Measurements from ENCODE around the gene GRK4.
"Not testable (repeated sequence)": the region's sequence is repeated elsewhere in the genome, so short reads cannot be mapped to it uniquely, and the experiment has no call there.

The GRK4 gene

DNA sequence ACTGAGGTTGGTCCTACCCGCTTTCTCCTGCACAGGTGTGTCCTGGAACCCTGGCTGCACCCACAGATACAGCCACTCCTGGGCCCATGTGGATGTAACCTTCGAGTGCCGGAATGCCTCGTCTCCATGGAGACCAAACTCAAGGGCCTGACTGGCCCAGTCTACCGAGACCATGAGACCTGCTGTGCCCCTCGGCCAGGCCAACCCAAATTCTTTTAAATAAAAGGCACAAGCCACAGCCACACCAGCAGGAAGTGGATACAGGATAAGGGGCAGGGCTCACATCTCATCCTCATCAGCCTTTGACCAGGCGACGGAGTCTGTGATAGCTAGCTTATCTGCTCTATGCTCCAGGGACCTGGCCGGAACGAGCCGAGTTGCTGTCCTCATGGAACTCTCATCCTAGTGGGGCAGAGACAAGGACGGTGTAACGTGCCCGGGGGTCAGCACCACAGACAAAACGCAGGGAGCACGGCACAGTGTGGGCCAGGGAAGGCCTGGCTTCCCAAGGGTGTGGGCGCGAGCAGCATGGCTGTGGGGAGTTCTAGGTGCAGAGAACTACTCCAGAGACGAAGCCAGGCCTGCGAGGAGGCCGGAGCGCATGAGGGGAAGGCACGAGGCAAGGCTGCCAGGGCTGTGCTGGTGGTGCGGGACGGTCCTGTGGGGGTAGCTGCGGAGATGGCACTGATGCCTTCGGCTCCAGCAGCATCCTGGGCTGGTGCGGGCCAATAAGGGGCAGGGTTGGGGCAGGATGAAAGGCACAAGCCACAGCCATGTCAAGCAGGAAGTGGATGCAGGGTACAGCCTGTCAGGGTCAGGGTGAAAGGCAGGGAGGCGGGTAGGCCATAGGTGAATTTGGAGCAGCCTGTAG is 22.9 kb upstream of the GRK4 start:
- DNase-seq (ENCODE audit: low read depth), result no peak
- H3K4me3 ChIP-seq (ENCODE audit: low read depth, low read length), result no peak overlapping the region

DNA sequence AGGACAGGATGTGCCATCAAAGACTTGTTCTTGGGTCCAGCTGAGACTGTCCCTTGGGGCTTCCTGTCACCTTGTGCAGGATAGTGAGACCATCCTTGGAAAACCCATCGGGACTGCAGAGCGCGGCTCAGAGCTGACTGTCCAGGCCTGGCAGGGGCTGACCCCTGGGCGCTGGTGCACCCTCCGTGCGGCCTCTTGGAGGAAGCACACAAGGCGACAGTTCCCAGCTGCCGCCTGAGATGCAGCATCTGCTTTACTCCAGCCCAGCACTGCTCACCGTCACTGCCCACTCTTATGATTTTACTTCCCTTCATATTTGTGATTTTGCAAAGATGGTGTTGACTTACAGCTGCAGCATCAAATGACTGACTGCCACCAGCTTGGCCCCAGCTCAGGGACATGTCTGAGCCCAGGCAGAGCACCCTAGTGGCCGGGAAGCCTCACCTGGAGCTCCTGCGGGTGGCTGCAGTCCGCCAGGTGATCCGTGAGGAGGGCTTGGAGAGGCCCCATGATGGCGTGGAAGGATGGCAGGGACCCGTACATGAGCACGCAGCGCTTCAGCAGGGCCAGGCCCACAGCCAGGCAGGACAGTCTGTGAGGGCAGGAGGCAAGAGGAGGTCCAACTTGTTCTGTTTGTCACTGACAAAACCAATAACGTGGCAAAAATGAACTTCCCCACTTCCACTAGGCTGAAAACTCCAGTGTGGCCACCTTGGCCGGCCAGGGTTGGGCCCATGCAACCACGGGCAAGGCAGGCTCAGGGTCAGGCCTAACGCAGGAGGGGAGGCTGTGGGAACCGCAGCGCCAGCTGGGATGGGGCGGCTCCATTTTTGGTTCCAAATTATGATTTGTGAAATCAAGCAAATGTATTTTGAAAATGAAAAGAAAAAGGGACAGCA is 22.0 kb upstream of the GRK4 start:
- DNase-seq (ENCODE audit: low read depth), result no peak
- no peak overlapping the region for H3K4me3 ChIP-seq (ENCODE audit: low read depth, low read length)

DNA sequence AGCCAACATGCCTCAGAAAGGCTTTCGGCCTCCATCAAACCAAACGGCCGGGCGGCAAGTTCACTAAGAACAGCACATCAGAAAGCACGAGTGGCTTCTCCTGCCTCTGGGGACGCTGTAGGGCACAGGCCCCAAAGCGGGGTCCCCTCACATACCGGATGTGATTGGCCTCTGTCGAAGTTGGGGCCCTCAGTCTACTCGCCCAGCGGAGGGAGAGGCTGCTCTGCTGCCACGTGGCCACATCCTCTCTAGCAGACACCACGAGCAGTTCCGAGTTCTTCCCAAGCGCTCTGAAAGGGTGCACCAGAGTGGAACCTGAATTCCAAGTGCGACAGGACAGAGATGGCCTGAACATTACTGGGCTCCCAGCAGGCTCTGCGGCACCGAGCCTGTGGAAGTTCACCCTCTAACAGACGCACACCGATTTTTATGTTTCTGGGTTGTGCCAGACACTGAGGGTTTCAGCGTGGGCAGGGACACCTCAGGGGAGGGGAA is 21.3 kb upstream of the GRK4 start:
- DNase-seq (ENCODE audit: low read depth), result no peak
- H3K4me3 ChIP-seq (ENCODE audit: low read depth, low read length), result no peak overlapping the region

DNA sequence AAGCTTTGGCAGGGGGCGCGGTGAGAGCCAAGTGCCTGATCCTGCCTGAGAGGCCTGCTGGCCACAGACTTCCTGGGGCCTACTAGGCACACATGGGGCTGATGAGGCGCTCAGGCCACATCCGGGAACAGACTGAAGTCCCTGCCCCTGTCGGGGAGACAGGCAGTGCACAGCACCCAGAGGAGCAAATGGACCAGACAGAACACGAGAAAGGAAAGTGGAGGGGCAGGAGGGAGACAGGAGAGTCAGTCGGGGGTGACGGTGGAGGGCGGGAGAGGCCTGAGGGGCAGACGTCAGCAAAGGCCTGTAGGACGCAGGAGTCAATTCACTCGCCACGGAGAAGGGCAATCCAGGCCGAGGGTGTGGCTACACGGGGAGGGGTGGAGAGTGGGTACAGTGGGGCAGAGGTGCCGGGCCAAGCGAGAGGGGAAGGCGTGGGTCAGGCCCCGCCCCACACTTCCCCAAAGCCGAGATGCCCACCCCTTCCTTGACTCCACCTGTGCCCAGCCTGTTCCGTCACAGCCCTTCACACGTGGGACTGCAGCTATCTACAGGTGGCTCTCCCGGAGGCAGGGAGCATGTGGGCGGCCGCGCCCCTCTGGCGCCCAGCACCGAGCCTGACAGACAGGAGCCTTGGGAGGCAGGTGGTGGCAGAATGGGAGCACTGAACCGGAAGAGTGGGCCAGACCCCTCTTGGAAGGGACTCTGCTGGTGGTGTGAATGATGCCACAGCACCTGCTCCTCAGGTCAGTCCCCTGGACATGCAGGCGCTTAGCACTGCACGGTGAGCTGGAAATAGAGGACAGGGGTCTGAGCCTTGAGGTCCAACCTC is 20.6 kb upstream of the GRK4 start:
- no peak for DNase-seq (ENCODE audit: low read depth)
- no peak overlapping the region for H3K4me3 ChIP-seq (ENCODE audit: low read depth, low read length)

DNA sequence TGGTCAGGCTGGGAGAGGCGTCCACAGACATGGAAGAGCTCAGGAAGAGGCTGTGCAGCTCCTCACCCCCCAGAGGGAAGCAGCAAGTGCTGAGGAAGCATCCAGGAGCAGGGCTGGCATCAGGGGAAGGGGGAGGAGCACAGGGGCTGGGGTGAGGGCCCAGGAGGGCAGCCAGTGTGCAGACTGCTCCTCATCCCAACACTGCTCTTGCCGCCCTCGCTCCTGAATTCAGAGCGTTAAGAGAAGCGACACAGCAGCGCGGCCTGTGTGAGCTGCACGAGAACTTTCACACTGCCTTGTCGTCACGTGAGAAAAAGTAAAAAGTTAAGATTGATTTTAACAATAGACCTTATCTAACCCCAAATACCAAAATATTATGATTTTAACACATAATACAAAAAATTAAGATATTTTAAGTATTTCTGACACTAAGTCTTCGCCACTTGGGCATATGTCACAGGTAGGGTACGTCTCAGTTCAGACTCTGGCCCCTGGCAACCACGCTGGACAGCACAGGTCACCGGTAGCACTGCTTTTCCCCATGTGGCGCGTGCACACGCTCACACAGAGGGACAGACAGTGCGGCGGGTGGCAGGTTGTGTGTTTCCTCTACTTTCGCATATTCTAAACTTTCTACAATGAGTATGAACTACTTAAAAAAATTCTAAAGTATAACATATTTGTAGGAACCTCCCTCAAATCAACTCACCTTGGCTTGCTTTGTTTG is 19.8 kb upstream of the GRK4 start:
- no peak for DNase-seq (ENCODE audit: low read depth)
- no peak overlapping the region for H3K4me3 ChIP-seq (ENCODE audit: low read depth, low read length)

DNA sequence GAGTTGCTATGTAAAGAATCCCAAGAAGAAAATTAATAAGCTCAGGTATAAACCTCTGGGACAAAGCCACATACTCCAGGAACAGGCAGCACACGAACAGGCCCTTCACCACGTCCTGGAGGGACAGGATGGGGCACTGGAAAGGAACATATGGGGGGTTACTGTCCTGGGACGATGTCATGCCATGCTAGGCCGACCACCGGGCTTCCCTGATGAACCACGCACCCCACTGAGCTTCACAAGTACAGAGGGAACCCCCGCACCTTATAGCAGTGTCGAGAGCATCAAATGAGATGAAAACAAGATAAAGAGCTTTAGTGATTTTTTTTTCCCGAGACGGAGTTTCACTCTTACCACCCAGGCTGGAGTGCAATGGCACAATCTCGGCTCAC is 19.3 kb upstream of the GRK4 start:
- no peak for DNase-seq (ENCODE audit: low read depth)
- H3K4me3 ChIP-seq (ENCODE audit: low read depth, low read length), result no peak overlapping the region

DNA sequence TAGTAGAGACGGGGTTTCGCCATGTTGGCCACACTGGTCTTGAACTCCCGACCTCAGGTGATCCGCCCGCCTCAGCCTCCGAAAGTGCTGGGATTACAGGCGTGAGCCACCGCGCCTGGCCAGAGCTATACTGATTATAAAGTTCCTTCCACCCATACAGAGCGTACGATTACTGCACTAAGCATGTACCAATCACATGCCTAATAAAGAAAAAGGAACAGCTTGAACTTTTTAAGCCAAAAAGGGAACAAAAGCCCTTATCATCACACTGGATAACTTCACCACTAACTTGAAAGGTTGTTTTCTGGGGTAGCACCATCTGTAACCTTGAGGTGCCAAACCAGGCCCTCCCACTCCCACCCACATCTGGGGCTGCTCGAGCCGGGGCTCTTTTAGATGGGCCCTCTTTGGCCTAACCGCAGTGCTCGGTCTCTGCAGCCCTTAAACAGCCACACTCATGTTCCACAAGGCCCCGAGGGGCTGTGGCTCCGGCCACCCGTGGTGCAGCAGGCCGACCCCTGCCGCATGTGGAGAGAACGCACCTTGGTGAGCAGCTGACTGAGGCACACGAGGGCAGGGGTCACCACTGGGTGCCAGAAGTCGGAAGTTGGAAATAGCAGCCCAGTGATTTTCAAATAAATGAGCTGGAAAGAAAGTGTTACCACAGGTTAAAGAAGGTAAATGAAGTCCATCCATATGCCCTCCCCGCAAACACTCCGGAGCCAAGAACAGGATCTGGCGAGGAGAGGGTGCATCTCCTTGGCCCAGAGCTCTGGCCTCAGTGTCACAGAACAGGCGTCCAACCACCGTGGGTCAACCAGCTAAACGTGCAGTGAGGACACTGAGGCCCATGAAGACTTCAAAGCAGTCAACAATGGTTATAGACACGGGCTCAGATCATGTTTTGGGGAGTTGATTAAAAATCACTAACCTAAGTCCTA is 18.5 kb upstream of the GRK4 start:
- DNase-seq (ENCODE audit: low read depth), result no peak
- H3K4me3 ChIP-seq (ENCODE audit: low read depth, low read length), result no peak overlapping the region

DNA sequence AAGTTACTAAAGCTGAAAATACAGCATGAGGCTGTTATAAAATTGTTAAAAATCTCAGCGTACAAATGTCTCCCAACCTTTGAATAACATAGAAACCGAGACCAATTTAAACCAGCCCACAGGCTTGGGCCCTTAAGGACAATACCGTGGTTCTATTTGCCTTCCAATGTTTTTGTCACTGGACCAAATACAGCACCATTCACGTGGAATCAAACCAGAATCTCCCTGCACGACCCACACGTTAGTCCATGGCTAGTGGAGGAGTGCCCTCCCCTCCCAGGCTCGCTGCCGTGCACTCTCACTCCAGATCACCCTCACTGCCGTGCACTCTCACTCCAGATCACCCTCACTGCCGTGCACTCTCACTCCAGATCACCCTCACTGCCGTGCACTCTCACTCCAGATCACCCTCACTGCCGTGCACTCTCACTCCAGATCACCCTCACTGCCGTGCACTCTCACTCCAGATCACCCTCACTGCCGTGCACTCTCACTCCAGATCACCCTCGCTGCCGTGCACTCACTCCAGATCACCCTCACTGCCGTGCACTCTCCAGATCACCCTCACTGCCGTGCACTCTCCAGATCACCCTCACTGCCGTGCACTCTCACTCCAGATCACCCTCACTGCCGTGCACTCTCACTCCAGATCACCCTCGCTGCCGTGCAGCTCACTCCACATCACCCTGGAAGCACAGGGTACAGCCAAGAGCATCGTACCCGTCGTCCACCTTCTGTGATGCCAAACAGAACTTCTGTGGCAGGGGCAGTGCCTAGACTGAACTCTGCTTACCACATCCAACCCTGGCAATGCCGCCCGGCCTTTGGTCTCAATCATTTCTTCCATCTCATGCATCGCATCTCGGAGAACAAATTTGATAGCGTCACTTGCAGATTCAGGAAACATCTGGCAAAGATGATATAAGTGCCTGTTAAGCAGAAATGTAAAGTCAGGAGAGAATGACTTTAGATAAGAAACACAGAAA is 17.5 kb upstream of the GRK4 start:
- H3K4me3 ChIP-seq (ENCODE audit: low read depth, low read length); DNase-seq (ENCODE audit: low read depth): not testable (repeated sequence)

DNA sequence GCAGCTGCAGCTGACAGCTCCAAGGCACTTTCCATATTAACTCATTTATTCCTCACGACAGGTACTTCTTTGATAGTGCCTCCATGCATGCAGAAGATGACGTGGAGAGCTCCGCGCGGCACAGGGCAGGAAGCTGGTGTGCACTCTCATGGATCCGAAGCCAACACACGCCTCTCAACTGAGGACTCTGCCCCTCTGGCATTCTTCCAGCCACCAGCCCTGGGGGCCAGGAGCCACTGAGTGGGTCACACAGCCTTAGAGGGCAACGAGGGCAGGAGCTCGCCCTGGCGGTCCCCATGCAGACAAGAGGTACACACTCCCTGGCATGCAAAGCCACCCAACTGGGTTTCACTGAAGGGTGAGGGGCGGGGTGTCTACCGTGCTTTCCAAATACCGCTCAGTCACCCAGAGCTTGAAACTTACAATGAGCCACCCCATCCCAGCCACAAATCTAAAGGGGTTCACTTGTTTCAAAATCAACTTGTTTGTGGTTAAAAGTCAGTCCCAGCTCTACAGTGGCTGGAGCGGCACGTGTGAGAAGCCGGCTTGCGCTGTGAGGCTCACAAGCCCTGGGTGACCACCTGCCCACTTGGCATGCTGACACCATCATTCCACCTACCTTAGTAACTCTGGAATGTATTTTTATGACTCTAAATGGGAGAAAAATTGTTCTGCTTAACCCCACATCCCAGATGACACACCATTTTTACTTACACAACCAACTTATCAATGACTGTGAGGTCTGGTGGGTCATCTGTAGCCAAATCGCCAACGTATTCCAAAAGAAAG is 16.4 kb upstream of the GRK4 start:
- H3K4me3 ChIP-seq (ENCODE audit: low read depth, low read length), result no peak overlapping the region
- DNase-seq (ENCODE audit: low read depth), result no peak

DNA sequence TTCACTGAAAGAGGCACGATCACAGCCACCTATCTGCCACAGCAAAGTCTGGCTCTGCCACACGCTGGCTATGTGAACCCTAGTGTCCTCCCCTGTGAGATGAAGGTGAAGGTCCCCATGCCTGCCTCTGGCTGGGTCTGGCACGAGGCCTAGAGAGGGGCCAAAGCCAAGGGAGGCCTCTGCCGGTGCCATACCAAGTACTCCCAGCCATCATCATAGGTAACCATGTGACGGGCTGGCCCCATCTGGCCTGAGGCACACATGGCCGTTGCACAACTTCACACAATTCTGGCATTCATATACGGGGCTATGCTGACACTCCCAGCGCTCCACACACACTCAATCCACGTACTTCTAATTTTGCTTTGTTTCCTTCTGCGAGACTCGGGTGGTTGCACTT is 15.4 kb upstream of the GRK4 start:
- H3K4me3 ChIP-seq (ENCODE audit: low read depth, low read length), result no peak overlapping the region
- DNase-seq (ENCODE audit: low read depth), result no peak

DNA sequence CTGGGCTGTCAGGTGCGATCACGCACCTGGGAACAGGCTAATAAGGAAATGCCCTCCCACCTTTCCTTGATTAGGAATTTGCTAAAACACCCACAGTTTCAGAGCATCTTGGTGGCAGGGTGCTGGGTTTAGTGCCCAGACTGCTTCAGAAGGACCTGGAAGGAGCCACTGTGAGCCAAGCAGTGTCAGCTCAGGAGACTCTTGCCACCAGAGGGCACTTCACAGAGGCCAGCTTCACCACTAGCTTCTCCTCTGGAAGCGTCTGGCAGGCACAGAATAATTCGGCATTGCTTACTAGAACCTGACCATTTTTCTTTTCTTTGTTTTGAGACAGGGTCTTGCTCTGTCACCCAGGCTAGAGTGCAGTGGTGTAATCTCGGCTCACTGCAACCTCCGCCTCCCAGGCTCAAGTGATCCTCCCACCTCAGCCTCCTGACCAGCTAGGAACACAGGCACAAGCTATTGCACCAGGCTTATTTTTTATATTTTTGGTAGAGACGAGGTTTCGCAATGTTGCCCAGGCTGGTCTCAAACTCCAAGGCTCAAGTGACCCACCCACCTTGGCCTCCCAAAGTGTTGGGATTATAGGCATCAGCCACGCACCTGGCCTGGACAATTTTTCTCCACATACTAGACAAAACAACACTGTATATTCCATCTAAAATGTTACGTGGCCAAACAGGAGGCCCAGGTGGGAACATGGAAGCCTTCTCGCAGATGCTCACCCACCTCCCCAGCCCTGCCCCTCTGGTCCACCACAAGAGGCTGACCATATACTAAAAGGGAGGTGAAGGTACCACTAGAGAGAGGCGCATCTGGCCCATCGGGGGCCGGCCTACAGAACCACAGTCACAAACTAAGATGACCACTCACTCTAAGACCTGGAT is 14.2 kb upstream of the GRK4 start:
- no peak overlapping the region for H3K4me3 ChIP-seq (ENCODE audit: low read depth, low read length)
- DNase-seq (ENCODE audit: low read depth), result no peak

DNA sequence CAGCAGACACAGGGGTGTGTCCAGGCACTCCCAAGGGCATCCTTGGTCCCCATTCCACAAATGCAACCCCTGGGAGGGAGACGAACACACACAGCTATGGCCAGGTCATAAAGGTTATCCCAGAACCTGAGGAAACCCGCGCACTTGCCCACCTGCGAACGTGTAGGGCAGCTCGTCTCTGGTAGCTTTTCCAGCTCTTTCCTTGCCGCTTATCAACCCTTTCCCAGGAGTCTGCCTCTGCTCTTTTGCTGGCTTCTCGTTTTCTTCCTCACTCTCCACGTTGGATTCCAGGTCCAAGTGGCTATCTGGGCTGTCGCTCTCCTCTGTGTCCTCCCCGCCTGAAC is 13.6 kb upstream of the GRK4 start:
- H3K4me3 ChIP-seq (ENCODE audit: low read depth, low read length), result no peak overlapping the region
- DNase-seq (ENCODE audit: low read depth), result no peak

DNA sequence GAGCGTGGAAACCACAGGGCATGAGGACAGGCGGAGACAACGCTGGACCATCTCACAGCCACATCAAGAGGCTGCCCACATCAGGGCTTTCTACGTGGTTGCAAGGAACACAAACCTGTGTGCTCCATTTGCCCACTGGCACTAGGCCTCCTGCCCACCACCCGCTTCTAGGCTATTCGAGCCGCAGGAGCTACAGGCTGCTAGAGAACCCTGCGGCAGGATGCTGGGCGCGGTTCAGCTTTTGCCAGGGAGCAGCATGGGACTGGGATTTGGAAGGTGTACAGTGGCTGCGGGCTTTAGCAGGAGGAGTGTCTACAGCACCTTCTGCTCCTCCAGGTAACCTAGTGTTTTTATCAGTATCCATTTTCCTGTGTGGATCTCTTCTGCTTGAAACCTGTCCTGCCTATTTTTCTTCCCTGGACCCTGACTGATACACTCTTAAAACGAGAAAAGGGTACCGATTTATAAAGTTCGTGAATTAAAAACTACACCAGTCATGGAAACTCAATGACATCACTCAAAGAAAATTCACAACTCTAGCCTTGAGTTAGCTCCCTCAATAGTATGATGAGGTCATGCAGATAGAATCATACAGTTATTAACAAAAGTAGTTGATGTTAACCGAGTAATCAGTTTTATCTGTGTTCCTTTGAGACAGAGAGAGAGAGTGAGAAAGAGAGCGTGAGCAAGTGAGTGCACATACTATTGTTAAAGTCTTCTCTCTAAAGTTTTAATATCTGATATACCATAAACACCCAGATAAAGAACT is 13.0 kb upstream of the GRK4 start:
- DNase-seq (ENCODE audit: low read depth), result no peak
- H3K4me3 ChIP-seq (ENCODE audit: low read depth, low read length), result no peak overlapping the region

DNA sequence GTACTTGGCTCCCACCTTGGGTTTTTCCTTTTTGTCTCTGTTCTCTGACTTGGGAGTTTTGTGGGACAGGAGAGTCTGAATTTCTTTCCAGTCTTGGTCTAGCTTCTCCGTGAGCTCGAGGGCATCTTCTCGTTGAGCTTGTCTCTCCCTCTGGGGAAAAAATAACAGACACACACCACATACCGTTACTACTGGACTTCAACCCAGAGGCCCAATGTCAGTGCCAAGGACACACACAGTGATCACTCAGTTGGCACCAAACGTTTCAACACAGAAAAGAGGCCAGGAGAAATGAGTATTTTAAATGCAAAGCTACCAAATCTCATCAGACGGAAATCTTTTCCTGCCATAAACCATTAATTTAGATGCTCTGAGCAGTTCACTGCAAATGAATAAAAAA is 9.9 kb upstream of the GRK4 start:
- H3K4me3 ChIP-seq (ENCODE audit: low read depth, low read length), result no peak overlapping the region
- DNase-seq (ENCODE audit: low read depth), result no peak

All from skeletal muscle cell (primary cell).